ENCODE results near the gene ODF4. TPM values are rescaled to one million over a fixed set of nuclear protein-coding genes. Genes with fewer than 3 reads are reported as not detected.
"Not testable (repeated sequence)": the region's sequence is repeated elsewhere in the genome, so short reads cannot be mapped to it uniquely, and the experiment has no call there.

The ODF4 gene
- total RNA-seq, 2 experiments from 2014 or later, result not detected

GRCh38 chr17:8391711-8392110 is 52.1 kb downstream of the ODF4 start:
- Mint-ChIP-seq H3K36me3 (no peaks in the 10 kb centered on the region), H3K4me3 (no peak overlapping the region)
- POLR2A ChIA-PET, result interaction anchor here (0.9 kb wide), 1 partner anchor 15 kb away, joined by 5 read pairs; the partner anchor contains the start of gene KRABD2

DNA sequence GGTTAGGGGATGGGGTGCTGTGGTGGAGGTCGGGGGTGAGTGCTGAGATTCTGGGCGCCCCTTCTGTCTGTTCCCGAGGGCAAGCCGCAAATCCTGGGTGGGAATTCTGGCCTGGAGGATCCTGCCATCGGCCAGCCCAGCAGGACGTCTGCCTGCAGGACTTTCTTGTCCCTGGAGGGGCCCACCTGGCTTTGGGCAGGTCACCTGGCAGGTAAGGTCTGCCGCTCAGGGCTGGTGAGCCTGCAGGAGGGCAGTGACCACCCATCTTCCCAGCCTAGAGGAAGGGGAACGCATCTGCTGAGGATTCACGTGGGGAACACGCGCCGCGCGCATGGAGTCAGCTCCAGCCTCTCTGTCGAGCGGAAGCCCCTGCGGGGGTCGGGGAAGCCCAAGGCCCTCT is 52.6 kb downstream of the ODF4 start:
- no peaks in the 10 kb centered on the region for H3K9me3 Mint-ChIP-seq
- intact Hi-C loops (cut with micrococcal nuclease), result no loop called here
- H3K4me1 Mint-ChIP-seq (ENCODE audit: low read depth), result peaks cover 9% of the 10 kb centered on the region
- H3K27me3 Mint-ChIP-seq, result peaks cover 3% of the 10 kb centered on the region
- H3K27ac Mint-ChIP-seq, result no peak overlapping the region
- no peak for DNase-seq
- no peak overlapping the region for H3K4me3 Mint-ChIP-seq
- POLR2A ChIA-PET, result interaction anchor here (0.9 kb wide), 1 partner anchor 16 kb away, joined by 5 read pairs; the partner anchor contains the start of gene KRABD2
- H3K36me3 Mint-ChIP-seq, result no peaks in the 10 kb centered on the region
- CTCF ChIA-PET, result interaction anchor here (1.4 kb wide), 1 partner anchor 9 kb away, joined by 9 read pairs; no protein-coding TSS in a partner anchor

More at GRCh38 chr17:8391711-8392110, 52.1 kb downstream of the ODF4 start:
- intact Hi-C loops (cut with micrococcal nuclease), result no loop called here
- no peak for DNase-seq
- Mint-ChIP-seq H3K9me3 (no peaks in the 10 kb centered on the region), H3K27me3 (peaks cover 3% of the 10 kb centered on the region), H3K4me1 (ENCODE audit: low read depth) (peaks cover 10% of the 10 kb centered on the region), H3K27ac (no peak overlapping the region)
- CTCF ChIA-PET, result interaction anchor here (1.6 kb wide), 1 partner anchor 15 kb away, joined by 4 read pairs; the partner anchor contains the start of gene KRABD2

- ChIA-PET CTCF (interaction anchor here (0.6 to 1.4 kb wide), 3 partner anchors 9 to 393 kb away, joined by 3 to 9 read pairs (median 4); no protein-coding TSS in a partner anchor), POLR2A (no interaction called here)
- no peak overlapping the region for H3K27ac Mint-ChIP-seq
- no peak overlapping the region for H3K4me3 Mint-ChIP-seq
- H3K27me3 Mint-ChIP-seq, result peaks cover 7% of the 10 kb centered on the region
- no peak for DNase-seq
- peaks cover 9% of the 10 kb centered on the region for H3K4me1 Mint-ChIP-seq (ENCODE audit: low read depth)
- no peaks in the 10 kb centered on the region for H3K9me3 Mint-ChIP-seq
- intact Hi-C loops (cut with micrococcal nuclease), result no loop called here
- H3K36me3 Mint-ChIP-seq, result no peaks in the 10 kb centered on the region
Measured at GRCh38 chr17:8392674-8393469, 53.2 kb downstream of the ODF4 start.

DNA sequence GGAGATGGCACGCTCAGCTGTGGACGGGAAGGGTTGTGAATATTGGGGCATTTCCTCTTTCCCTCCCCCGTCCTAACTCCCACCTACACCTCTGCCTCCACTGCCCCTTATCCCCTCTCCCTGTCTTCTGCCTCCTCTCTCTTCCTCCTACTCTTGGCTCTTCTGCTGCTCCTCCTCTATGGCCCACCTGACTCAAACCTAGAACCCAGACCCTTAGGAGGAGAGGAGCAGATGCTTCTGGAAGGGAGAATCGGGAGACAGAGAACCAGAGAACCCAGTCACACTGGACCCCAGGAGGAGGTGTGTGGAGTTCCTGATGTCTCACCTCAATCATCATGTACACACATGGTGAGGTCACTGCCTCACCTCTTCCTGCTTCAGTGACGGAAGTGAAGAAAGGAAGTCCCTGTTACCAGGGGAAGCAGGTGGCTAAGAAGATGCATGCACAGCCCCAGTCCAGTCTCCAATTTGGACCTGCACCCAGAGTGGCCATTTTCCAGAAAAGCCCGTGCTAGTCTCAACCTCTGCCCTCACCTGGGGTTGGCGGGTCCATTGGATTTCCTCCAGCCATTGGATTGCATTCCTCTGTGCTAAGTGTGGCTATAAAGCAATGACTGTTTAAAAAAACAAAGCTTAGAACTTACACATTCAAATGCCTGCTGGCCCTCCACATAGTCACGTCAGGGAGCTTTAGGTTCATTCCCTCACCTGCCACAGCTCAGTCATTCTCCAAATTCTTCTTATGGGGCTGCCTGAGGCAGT is 54.0 kb downstream of the ODF4 start:
- peaks cover 9% of the 10 kb centered on the region for H3K4me1 Mint-ChIP-seq (ENCODE audit: low read depth)
- no peaks in the 10 kb centered on the region for H3K9me3 Mint-ChIP-seq
- no peaks in the 10 kb centered on the region for H3K36me3 Mint-ChIP-seq
- intact Hi-C loops (cut with micrococcal nuclease), result no loop called here
- H3K4me3 Mint-ChIP-seq, result no peak overlapping the region
- ChIA-PET POLR2A (no interaction called here), CTCF (interaction anchor here (0.6 to 1.4 kb wide), 4 partner anchors 10 to 392 kb away, joined by 3 to 9 read pairs (median 4); partner anchors contain the start of gene KRABD2)
- peak overlapping the region; percentile 52 for H3K27ac Mint-ChIP-seq
- peaks cover 7% of the 10 kb centered on the region for H3K27me3 Mint-ChIP-seq
- DNase-seq, result peak; percentile 55

GRCh38 chr17:8394497-8394896 is 54.9 kb downstream of the ODF4 start:
- H3K4me3 Mint-ChIP-seq; H3K27me3 Mint-ChIP-seq; H3K4me1 Mint-ChIP-seq (ENCODE audit: low read depth); H3K9me3 Mint-ChIP-seq; H3K27ac Mint-ChIP-seq; DNase-seq; intact Hi-C loops (cut with micrococcal nuclease); H3K36me3 Mint-ChIP-seq: not testable (repeated sequence)
- ChIA-PET POLR2A (interaction anchor here (0.6 kb wide), 1 partner anchor 11 kb away, joined by 3 read pairs; no protein-coding TSS in a partner anchor), CTCF (interaction anchor here (1.4 kb wide), 1 partner anchor 18 kb away, joined by 4 read pairs; the partner anchor contains the start of gene KRABD2)

Other genes starting within 250 kb of the ODF4 start
- under 1 TPM; 0.12 TPM for gene ALOXE3, start 221.3 kb upstream of the ODF4 start, total RNA-seq
- 1 to 10 TPM; 2.5 to 2.8 TPM for gene HES7, start 215.7 kb upstream of the ODF4 start, total RNA-seq
- 10 to 100 TPM; 48.9 to 56.3 TPM for gene PER1, start 187.4 kb upstream of the ODF4 start, total RNA-seq
- 10 to 100 TPM; 30.1 to 30.4 TPM for gene VAMP2, start 176.9 kb upstream of the ODF4 start, total RNA-seq
- 10 to 100 TPM; 32.6 to 35.3 TPM for gene TMEM107, start 163.5 kb upstream of the ODF4 start, total RNA-seq
- gene BORCS6, start 149.7 kb upstream of the ODF4 start, total RNA-seq, result 1 to 10 TPM; 7.9 to 8.3 TPM
- 100 to 1,000 TPM; 184 TPM for gene AURKB, start 129.3 kb upstream of the ODF4 start, total RNA-seq
- gene CTC1, start 91.8 kb upstream of the ODF4 start, total RNA-seq, result 10 to 100 TPM; 64.7 to 79.2 TPM
- 100 to 1,000 TPM; 102 to 105 TPM for gene PFAS, start 90.6 kb upstream of the ODF4 start, total RNA-seq
- 10 to 100 TPM; 41.7 to 45.5 TPM for gene RANGRF, start 51.2 kb upstream of the ODF4 start, total RNA-seq
- 1 to 10 TPM; 3.4 to 3.9 TPM for gene SLC25A35, start 44.4 kb upstream of the ODF4 start, total RNA-seq
- gene ARHGEF15, start 29.6 kb upstream of the ODF4 start, total RNA-seq, result not detected
- gene RPL26, start 43.4 kb downstream of the ODF4 start, total RNA-seq, result 1,000 to 10,000 TPM; 2,959 to 2,997 TPM
- not detected for gene RNF222, start 58.0 kb downstream of the ODF4 start, total RNA-seq
- 10 to 100 TPM; 58.0 to 62.8 TPM for gene NDEL1, start 96.0 kb downstream of the ODF4 start, total RNA-seq